GM18499 (cell line): ENCODE results near the gene PRTN3.
"Not testable (repeated sequence)": the region's sequence is repeated elsewhere in the genome, so short reads cannot be mapped to it uniquely, and the experiment has no call there.

Experiments
- ATAC-seq: cut with Tn5 transposase; IDR thresholded peaks from one replicate; pipeline ENCODE4 v1.9.1; 2021; ENCODE audit warnings: moderate number of reproducible peaks; ENCODE audit not compliant: insufficient read depth, unreplicated experiment

Gene PRTN3

GRCh38 chr19:877992-878660 is 37.3 kb downstream of the PRTN3 start:
- not testable (repeated sequence) for ATAC-seq

- ATAC-seq, result not testable (repeated sequence)
Measured at GRCh38 chr19:878751-879561, 38.2 kb downstream of the PRTN3 start.

DNA sequence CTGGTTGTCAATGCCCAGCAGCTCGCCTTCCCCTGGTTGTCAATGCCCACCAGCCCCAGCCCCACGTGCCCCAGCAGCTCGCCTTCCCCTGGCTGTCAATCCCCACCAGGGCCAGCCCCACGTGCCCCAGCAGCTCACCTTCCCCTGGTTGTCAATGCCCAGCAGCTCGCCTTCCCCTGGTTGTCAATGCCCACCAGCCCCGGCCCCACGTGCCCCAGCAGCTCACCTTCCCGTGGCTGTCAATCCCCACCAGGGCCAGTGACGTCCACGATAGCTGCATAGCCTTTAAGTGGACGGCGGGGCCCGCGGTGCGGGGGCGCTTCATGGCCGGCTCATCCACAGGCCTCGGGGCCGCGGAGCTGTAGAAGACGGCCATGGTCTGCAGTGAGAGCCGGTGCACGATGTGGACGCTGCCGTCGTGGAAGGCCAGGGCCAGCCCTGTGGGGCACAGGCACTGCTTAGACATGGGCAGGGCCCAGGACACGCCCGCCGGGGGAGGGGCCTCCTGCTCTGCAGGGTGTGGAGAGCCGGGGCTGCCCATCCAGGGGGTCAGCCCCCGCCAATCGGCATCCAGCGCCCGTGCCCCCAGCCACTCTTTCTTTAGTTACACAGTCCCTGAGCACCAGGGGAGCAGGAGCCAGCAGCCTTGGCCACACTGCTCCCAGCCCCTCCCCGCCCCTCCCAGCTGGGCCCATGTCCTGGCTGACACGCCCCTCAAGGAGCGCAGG is 39.1 kb downstream of the PRTN3 start:
- no peak for ATAC-seq

DNA sequence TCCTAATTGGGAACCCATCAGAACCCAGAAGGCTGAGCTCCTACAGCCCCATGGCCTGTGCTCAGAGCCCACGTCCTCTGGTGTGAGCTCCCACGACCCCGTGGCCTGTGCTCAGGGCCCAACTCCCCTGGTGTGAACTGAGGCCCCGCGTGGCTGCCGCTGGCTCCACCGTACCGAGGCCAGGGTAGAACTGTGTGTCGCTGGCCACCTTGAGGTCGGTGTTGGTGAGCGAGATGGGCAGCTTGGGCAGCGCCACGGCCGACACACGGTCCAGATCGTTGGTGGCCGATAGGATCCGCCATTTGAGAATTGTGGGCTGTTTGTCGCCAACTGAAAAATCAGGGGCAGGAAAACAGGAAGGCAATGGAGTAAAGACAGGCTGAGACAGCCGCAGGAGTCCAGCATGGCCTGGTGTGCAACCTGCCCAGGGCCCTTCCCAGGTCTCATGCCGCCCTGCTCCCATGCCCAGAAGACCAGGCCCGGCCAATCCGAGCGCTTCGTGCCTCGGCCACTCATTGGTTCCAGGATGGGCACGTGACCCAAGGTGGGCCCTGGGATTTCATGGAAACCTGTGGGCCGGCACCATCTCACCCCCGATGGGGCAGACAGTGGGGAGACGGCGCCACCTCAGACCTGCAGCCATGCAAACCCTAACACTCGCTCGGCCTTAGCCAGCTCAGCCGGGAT is 40.7 kb downstream of the PRTN3 start:
- no peak for ATAC-seq

GRCh38 chr19:882871-883497 is 42.2 kb downstream of the PRTN3 start:
- ATAC-seq, result no peak

DNA sequence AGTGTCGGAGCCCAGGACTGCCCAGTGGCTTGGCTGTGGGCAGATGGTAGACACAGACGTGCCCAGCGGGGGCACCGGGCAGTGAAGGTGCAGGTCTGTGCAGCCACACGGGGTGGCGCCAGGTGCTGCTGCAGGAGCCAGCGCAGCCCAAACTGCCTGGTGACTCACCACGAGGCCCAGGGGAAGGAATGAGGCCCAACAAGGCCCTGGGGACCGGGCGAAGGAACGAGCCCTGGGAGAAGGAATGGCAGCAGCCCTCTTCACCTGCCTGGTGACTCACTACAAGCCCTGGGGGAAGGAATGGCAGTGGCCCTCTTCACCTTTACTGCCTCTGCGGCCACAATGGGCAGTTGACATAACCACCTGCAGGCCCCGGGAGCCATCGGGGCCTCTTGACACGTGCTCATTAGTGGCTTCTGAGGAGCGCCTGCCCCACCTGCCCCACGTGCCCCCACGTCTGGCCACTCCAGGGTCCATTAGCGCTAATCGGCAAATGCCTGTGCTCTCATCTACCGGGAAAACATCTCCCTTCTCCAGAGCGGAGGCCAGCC is 42.9 kb downstream of the PRTN3 start:
- ATAC-seq, result no peak

- no peak for ATAC-seq
Measured at GRCh38 chr19:884420-885211, 43.8 kb downstream of the PRTN3 start.

- ATAC-seq, result no peak
Measured at GRCh38 chr19:885536-886224, 44.9 kb downstream of the PRTN3 start.

DNA sequence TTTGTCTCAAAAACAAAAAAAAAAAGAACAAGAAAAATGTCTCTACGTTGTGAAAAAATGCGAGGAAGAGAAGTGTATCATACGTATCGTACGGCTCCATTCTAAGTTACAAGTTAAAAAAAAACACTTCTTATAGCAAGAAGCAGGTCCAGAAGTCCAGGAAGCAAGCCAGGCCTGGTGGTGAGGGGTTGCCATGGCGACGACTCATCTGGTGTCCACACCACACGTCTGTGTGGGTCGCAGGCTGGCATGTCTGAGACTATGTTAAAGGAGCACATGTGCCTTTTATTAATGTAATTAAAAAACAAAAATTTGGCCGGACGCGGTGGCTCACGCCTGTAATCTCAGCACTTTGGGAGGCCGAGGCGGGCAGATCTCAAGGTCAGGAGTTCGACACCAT is 46.3 kb downstream of the PRTN3 start:
- ATAC-seq, result no peak

GRCh38 chr19:887599-887998 is 46.8 kb downstream of the PRTN3 start:
- ATAC-seq, result no peak

GRCh38 chr19:888581-889385 is 48.0 kb downstream of the PRTN3 start:
- ATAC-seq, result no peak

DNA sequence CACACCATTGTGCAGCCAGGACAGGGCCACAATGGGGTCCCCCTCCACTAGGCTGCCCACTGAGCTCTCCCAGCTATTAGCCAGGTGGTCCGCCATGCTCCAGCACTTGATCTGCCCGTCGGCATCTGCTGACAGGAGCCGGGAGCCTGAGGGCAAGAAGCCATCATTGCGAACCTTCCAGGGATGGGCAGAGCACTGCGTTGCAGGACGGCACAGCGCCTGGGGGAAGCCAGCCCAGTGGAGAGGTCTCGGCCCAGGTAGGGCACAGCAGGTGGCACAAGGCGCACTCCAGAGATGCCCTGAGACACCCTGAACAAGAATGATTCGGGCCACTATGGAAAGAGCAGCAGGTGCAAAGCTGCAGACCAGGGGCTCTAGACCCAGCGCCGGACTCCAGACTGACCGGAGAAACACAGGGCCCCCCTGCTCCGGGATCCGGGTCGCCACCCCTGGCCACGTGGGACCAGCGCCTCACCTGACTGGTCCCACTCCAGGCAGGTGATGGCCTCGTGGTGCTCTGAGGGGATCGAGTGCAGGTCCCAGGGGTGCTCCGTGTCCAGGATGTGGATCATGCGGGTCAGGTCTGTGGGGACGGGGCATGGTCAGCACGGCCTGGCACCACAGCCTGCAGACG is 49.0 kb downstream of the PRTN3 start:
- no peak for ATAC-seq

DNA sequence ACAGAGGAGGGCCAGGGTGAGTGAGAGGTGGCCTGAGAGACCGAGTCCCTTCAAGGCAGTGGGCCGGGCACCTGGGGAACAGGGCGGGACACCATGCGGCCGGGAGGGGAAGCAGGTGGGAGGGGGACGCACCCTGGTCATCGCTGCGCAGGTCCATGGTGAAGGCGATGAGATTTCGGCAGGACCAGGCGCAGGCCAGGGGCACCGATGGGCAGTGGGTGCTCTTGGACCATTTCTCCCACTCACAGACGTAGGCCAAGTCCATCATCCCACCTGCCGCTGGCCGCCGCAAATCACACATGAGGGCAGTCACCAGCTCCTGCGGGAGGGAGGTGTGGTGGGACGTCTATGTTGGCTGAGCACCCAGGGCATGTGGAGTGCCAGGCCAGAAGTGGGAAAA is 50.0 kb downstream of the PRTN3 start:
- ATAC-seq, result no peak

GRCh38 chr19:891421-892200 is 50.8 kb downstream of the PRTN3 start:
- ATAC-seq, result not testable (repeated sequence)

DNA sequence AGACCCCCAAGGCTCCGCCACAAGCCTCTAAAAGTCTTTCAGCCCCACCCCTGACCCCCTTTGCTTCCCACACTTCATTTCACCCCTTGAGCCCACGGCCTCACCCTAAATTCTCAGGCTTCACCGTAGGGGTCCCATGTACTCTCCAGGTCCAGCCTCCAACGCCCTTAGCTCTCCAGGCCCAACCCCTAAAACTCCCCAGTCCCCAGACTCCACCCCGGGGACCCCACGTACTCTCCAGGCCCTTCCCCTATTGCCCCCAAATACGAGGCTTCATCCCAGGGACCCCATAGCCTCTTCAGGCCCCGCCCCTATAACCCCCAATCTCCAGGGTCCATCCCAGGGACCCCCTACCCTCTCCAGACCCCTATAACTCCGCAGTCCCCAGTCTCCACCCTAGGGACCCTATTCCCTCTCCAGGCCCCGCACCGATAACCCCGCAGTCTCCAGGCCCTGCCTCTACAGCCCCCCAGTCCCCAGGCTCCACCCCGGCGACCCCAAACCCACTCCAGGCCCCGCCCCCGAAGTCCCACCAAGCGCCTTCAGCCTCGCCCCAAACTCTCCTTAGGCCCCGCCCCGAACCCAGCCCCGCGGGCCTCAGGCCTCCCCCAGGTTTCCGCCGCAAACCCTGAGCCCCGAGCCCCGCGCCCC is 51.6 kb downstream of the PRTN3 start:
- no peak for ATAC-seq
